Activated T-cell treated with anti-CD3 and anti-CD28 coated beads, Interleukin-2, amount 50 U/mL, for 1 hour (primary cell): Measurements from ENCODE around the gene USP34.
"Not testable (repeated sequence)": the region's sequence is repeated elsewhere in the genome, so short reads cannot be mapped to it uniquely, and the experiment has no call there.

Experiments
- DNase-seq: peaks from one replicate; pipeline ENCODE4 v3.0.0-alpha.2; 2020

USP34 gene

GRCh38 chr2:61178603-61179545 lies 292.0 kb downstream of the USP34 start:
- no peak for DNase-seq

GRCh38 chr2:61177727-61178549 lies 292.9 kb downstream of the USP34 start:
- no peak for DNase-seq

GRCh38 chr2:61176755-61177726 lies 293.8 kb downstream of the USP34 start:
- DNase-seq = peak; percentile 96

- DNase-seq = no peak
Observed at GRCh38 chr2:61175036-61175435, 295.9 kb downstream of the USP34 start.

GRCh38 chr2:61173116-61173515 lies 297.8 kb downstream of the USP34 start:
- no peak for DNase-seq

- DNase-seq = no peak
Observed at GRCh38 chr2:61172671-61173070, 298.2 kb downstream of the USP34 start.

GRCh38 chr2:61167579-61167978 lies 303.3 kb downstream of the USP34 start:
- DNase-seq = no peak

GRCh38 chr2:61165946-61166345 lies 304.9 kb downstream of the USP34 start:
- no peak for DNase-seq

- DNase-seq = not testable (repeated sequence)
Observed at GRCh38 chr2:61165082-61165481, 305.8 kb downstream of the USP34 start.

- no peak for DNase-seq
Observed at GRCh38 chr2:61162721-61163120, 308.2 kb downstream of the USP34 start.

- DNase-seq = no peak
Observed at GRCh38 chr2:61161888-61162287, 309.0 kb downstream of the USP34 start, which contains the start of gene C2orf74. C2orf74 (plus strand) TSS chr2:61162188; CDS start chr2:61162515, 327 bp downstream.

- DNase-seq = no peak
Observed at GRCh38 chr2:61158356-61158955, 312.4 kb downstream of the USP34 start.

GRCh38 chr2:61157371-61158003 lies 313.4 kb downstream of the USP34 start:
- no peak for DNase-seq

- no peak for DNase-seq
Observed at GRCh38 chr2:61151436-61151835, 319.5 kb downstream of the USP34 start.

GRCh38 chr2:61149074-61149473 lies 321.8 kb downstream of the USP34 start:
- DNase-seq = no peak

- not testable (repeated sequence) for DNase-seq
Observed at GRCh38 chr2:61148091-61148490, 322.8 kb downstream of the USP34 start.

GRCh38 chr2:61145990-61146389 lies 324.9 kb downstream of the USP34 start:
- DNase-seq = no peak

- DNase-seq = peak; percentile 90
Observed at GRCh38 chr2:61144697-61145268, 326.1 kb downstream of the USP34 start.

- DNase-seq = no peak
Observed at GRCh38 chr2:61141151-61141550, 329.7 kb downstream of the USP34 start.

GRCh38 chr2:61138859-61139258 lies 332.0 kb downstream of the USP34 start:
- no peak for DNase-seq
